Uterus (tissue), 4 donors: Measurements from ENCODE around the gene RNF146. TPM values are rescaled to one million over a fixed set of nuclear protein-coding genes. Genes with fewer than 3 reads are reported as not detected.

Experiments
- DNase-seq, 2 donors: peaks; one replicate each; pipeline ENCODE4 v3.0.0-alpha.2; 2019 to 2020
- H3K27ac ChIP-seq, 2 donors: fragments of 200-600 bp; sonication (generic); 1 replicate in 1 of 2; 2 replicates in 1 of 2; pipeline ENCODE4 v1.5.1; 2016 to 2018
- H3K27me3 ChIP-seq, 2 donors: fragments of 200-600 bp; sonication (generic); one replicate each; pipeline ENCODE4 v1.5.1; 2018 to 2019; ENCODE audit warnings: control low read depth in 1 of 2
- H3K36me3 ChIP-seq, 2 donors: fragments of 200-600 bp; sonication (generic); one replicate each; pipeline ENCODE4 v1.5.1; 2019; ENCODE audit warnings: control low read depth in 1 of 2
- H3K4me1 ChIP-seq, 2 donors: fragments of 200-600 bp; sonication (generic); one replicate each; pipeline ENCODE4 v1.5.1; 2018 to 2019; ENCODE audit warnings: control low read depth in 1 of 2
- H3K4me3 ChIP-seq, 2 donors: fragments of 200-600 bp; sonication (generic); 1 replicate in 1 of 2; 2 replicates in 1 of 2; pipeline ENCODE4 v1.5.1; 2018 to 2019; ENCODE audit warnings: mild to moderate bottlenecking in 1 of 2
- H3K9me3 ChIP-seq, 2 donors: fragments of 200-600 bp; sonication (generic); one replicate each; pipeline ENCODE4 v1.5.1; 2019; ENCODE audit warnings: control low read depth in 1 of 2
- CTCF ChIP-seq, 4 experiments: fragments of 200-600 bp in 2 of 4; fragments of 450-650 bp in 2 of 4; sonication (generic) in 2 of 4; IDR thresholded peaks; one replicate each; pipeline ENCODE4 v1.5.1; 2016 to 2019; ENCODE audit warnings: antibody characterized with exemption in 4 of 4, mild to moderate bottlenecking in 2 of 4, moderate library complexity in 1 of 4
- POLR2A ChIP-seq, 2 donors: fragments of 450-650 bp; IDR thresholded peaks; one replicate each; pipeline ENCODE4 v1.6.1; 2016; ENCODE audit warnings: antibody characterized with exemption in 2 of 2, mild to moderate bottlenecking in 1 of 2, moderate library complexity in 1 of 2
- intact Hi-C: fragments of 100-400 bp; cut with DNase I; formaldehyde crosslinking; loops from one replicate; pipeline ENCODE4 v1.15.1; 2023; ENCODE audit warnings: low total_unique reads
- total RNA-seq, 4 donors: library from RNA; depleted of rRNA in 3 of 4; stranded (reverse); fragments of >200 nt in 3 of 4; gene quantifications; one replicate each; pipeline versions ENCODE4 v1.1.0 to v1.2.4, GENCODE V29; 2014 to 2023
- donor health status: DM: yes; HTN: yes; CAD: no.

The RNF146 gene
- total RNA-seq, 4 donors from 2014 or later: 25.9 to 102 (median 57.9) TPM

DNA sequence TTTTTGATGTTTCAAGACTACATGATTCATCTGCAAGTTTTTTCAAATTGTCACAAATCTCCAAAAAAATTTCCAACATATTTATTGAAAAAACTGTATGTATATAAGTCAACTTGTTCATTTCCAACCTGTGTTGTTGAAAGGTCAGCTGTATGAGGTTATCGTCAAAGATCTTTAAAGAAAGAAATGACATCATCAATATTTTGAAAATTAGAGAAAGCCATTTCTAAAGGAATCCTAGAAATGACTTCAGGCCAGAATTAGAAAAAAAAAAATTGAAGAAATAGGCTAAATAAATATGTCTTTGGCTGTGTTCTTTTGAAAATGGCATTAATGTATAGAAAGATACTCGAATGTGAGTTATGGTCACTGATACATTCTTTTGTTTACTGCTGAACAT, 6.8 kb downstream of the RNF146 start:
- no peaks in the 10 kb centered on the region for H3K4me1 ChIP-seq
- no peaks in the 10 kb centered on the region for H3K27me3 ChIP-seq
- intact Hi-C loops: no loop called here
- H3K4me3 ChIP-seq: no peak overlapping the region
- no peaks in the 10 kb centered on the region for H3K36me3 ChIP-seq
- H3K27ac ChIP-seq: no peak overlapping the region
- DNase-seq: no peak
- TF ChIP-seq CTCF (IDR thresholded peaks at IDR 0.05) (no peak), POLR2A (IDR thresholded peaks at IDR 0.05) (no peak)
- no peaks in the 10 kb centered on the region for H3K9me3 ChIP-seq

DNA sequence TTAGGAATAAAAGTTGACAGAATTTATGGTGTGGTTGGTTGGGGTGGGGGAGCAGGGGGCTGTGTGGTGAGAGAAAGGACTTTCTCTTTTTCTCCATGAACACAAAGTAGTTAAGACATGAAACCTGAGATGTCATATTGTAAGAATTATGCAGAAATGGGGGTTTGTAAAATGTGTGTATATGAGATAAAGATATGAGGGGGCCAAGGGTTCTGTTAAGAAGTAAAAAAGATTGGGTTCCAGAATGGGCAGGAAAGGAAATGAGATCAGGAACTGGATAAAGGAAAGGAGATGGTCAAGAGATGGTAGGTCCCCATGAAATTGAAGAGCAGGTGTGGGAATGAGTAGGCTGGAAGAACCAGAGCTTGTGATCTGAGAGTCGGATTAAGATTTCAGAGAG, 9.7 kb downstream of the RNF146 start:
- Histone ChIP-seq H3K9me3 (no peaks in the 10 kb centered on the region), H3K27me3 (no peaks in the 10 kb centered on the region), H3K27ac (no peak overlapping the region), H3K4me1 (no peaks in the 10 kb centered on the region), H3K4me3 (no peak overlapping the region), H3K36me3 (no peaks in the 10 kb centered on the region)
- DNase-seq: no peak
- no peak for TF ChIP-seq CTCF (IDR thresholded peaks at IDR 0.05)
- intact Hi-C loops: no loop called here

DNA sequence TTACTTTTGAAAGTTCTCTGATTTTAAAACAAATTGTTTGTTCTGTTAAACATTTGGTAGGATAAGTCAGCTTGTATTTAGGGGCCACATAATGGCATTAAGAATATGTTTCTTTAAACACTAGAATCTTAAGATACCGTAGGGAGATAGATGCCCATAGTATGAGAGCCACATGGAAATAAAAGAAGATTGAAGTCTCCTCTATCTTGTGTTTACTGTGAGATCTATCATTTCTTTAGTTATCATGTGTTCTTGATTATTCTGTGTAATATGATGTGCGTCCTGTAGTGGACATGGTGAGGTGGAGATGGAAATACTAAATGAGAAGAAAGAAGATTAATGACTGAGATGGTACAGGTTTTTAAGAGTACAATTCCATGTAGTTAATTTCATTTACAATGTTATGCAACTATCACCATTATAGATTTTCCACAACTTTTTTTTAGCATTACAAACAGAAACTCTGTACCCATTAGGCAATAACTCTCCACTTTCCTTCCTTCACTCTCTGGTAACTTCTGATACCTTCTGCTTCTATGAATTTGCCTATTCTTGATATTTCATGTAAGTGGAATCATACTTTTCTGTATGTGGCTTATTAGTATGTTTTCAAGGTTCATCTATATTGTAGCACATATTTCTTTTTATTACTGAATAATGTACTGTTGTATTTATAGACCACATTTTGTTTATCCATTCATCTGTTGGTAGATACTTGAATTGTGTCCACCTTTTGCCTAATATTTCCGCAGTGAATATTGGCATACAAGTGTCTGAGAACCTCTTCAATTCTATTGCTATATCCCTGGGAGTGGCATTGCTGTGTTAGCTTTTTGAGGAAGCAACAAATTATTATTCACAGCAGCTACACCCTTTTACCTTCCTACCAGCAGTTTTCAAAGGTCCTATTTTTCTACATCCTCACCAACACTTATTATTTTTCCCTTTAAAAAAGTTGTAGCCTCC, 11.5 kb downstream of the RNF146 start:
- H3K27ac ChIP-seq: no peak overlapping the region
- TF ChIP-seq POLR2A (IDR thresholded peaks at IDR 0.05) (no peak), CTCF (IDR thresholded peaks at IDR 0.05) (no peak)
- no peaks in the 10 kb centered on the region for H3K36me3 ChIP-seq
- H3K27me3 ChIP-seq: no peaks in the 10 kb centered on the region
- H3K4me1 ChIP-seq: no peaks in the 10 kb centered on the region
- no peak for DNase-seq
- intact Hi-C loops: no loop called here
- H3K9me3 ChIP-seq: no peaks in the 10 kb centered on the region
- no peak overlapping the region for H3K4me3 ChIP-seq

DNA sequence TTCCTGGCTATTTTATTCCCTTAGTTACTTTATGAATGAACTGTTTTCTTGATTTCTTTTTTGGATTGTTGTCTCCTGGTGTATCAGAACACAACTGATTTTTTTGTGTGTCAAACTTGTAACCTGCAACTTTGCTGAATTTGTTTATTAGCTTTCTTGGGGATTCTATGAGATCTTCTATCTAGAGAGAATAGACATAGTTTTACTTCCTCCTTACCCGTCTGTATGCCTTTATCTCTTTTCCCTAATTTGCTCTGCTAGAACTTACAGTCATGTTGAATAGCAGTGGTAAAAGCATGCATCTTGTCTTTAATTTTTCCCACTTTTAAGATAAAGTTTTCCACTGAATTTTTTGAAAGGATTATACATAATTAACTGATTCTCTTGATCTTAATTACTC, 13.2 kb downstream of the RNF146 start:
- no peaks in the 10 kb centered on the region for H3K9me3 ChIP-seq
- intact Hi-C loops: no loop called here
- H3K4me1 ChIP-seq: no peaks in the 10 kb centered on the region
- no peaks in the 10 kb centered on the region for H3K27me3 ChIP-seq
- H3K4me3 ChIP-seq: no peak overlapping the region
- no peak for DNase-seq
- TF ChIP-seq CTCF (IDR thresholded peaks at IDR 0.05) (no peak), POLR2A (IDR thresholded peaks at IDR 0.05) (no peak)
- H3K36me3 ChIP-seq: no peaks in the 10 kb centered on the region
- H3K27ac ChIP-seq: no peak overlapping the region

- TF ChIP-seq POLR2A (IDR thresholded peaks at IDR 0.05): no peak
- TF ChIP-seq CTCF (IDR thresholded peaks at IDR 0.05): no peak
- H3K36me3 ChIP-seq: no peaks in the 10 kb centered on the region
- no peaks in the 10 kb centered on the region for H3K27me3 ChIP-seq
- no peak overlapping the region for H3K27ac ChIP-seq
- intact Hi-C loops: no loop called here
- H3K4me3 ChIP-seq: no peak overlapping the region
- no peaks in the 10 kb centered on the region for H3K9me3 ChIP-seq
- H3K4me1 ChIP-seq: no peaks in the 10 kb centered on the region
- no peak for DNase-seq
These were observed 15.5 kb downstream of the RNF146 start for GRCh38 chr6:127282184-127282583.
